Fibroblast of skin of back (primary cell): Measurements from ENCODE around the gene HIVEP1.

Experiments
- DNase-seq: peaks from one replicate; pipeline ENCODE4 v3.0.0-alpha.2; 2013

HIVEP1 gene

GRCh38 chr6:12020187-12020791 is 8.2 kb downstream of the HIVEP1 start:
- no peak for DNase-seq

- no peak for DNase-seq
Measured at GRCh38 chr6:12022481-12022880, 10.4 kb downstream of the HIVEP1 start.

- DNase-seq = no peak
Measured at GRCh38 chr6:12022953-12023388, 10.9 kb downstream of the HIVEP1 start.

GRCh38 chr6:12024216-12024615 is 12.1 kb downstream of the HIVEP1 start:
- DNase-seq = no peak

- peak; percentile 84 for DNase-seq
Measured at GRCh38 chr6:12024699-12025434, 12.8 kb downstream of the HIVEP1 start.

- peak; percentile 40 for DNase-seq
Measured at GRCh38 chr6:12026120-12026519, 14.0 kb downstream of the HIVEP1 start.

- DNase-seq = no peak
Measured at GRCh38 chr6:12026833-12027232, 14.7 kb downstream of the HIVEP1 start.

GRCh38 chr6:12028213-12028612 is 16.1 kb downstream of the HIVEP1 start:
- DNase-seq = no peak

- no peak for DNase-seq
Measured at GRCh38 chr6:12029979-12030737, 18.0 kb downstream of the HIVEP1 start.

GRCh38 chr6:12030993-12031550 is 19.0 kb downstream of the HIVEP1 start:
- no peak for DNase-seq

GRCh38 chr6:12032783-12033573 is 20.9 kb downstream of the HIVEP1 start:
- DNase-seq = no peak

GRCh38 chr6:12033770-12034169 is 21.7 kb downstream of the HIVEP1 start:
- DNase-seq = no peak

- no peak for DNase-seq
Measured at GRCh38 chr6:12034349-12034748, 22.2 kb downstream of the HIVEP1 start.

- DNase-seq = no peak
Measured at GRCh38 chr6:12034837-12035236, 22.7 kb downstream of the HIVEP1 start.

- no peak for DNase-seq
Measured at GRCh38 chr6:12036766-12037165, 24.7 kb downstream of the HIVEP1 start.

GRCh38 chr6:12037798-12038197 is 25.7 kb downstream of the HIVEP1 start:
- DNase-seq = no peak

GRCh38 chr6:12039540-12040459 is 27.7 kb downstream of the HIVEP1 start:
- DNase-seq = no peak

- DNase-seq = no peak
Measured at GRCh38 chr6:12047304-12047703, 35.2 kb downstream of the HIVEP1 start.

- DNase-seq = no peak
Measured at GRCh38 chr6:12047792-12048432, 35.8 kb downstream of the HIVEP1 start.

- no peak for DNase-seq
Measured at GRCh38 chr6:12048609-12049008, 36.5 kb downstream of the HIVEP1 start.

- DNase-seq = no peak
Measured at GRCh38 chr6:12049165-12049564, 37.1 kb downstream of the HIVEP1 start.
